ENCODE data around the gene TMEM219.

The TMEM219 gene

GRCh38 chr16:29983420-29984136, 21.7 kb downstream of the TMEM219 start:
- no peak for FAIRE-seq

GRCh38 chr16:29984137-29984763, 22.4 kb downstream of the TMEM219 start:
- no peak for FAIRE-seq

DNA sequence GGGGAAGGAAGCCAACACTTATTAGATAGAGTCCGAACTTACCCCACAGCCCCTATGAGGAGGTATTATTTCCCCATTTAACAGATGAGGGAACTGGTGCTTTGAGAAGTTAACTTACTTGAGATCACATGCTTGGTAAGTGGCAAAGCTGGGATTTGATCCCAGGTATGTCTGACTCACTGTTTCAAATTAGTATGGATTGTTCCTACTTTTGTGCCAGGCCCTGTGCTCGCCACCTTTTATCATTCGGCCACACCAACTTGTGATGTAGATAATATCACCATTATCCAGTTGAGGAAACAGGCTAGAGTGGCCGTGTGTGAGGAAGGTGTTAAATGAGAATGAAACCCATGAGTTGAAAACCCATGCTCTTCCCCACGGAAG, 22.9 kb downstream of the TMEM219 start:
- FAIRE-seq, result no peak

DNA sequence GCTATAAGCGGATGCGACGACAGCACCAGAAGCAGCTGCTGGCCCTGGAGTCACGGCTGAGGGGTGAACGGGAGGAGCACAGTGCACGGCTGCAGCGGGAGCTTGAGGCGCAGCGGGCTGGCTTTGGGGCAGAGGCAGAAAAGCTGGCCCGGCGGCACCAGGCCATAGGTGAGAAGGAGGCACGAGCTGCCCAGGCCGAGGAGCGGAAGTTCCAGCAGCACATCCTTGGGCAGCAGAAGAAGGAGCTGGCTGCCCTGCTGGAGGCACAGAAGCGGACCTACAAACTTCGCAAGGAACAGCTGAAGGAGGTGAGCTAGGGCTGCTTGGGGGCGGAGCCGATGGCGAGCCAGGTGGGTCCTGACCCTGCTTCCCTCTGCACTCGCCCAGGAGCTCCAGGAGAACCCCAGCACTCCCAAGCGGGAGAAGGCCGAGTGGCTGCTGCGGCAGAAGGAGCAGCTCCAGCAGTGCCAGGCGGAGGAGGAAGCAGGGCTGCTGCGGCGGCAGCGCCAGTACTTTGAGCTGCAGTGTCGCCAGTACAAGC, 23.5 kb downstream of the TMEM219 start:
- no peak for FAIRE-seq

DNA sequence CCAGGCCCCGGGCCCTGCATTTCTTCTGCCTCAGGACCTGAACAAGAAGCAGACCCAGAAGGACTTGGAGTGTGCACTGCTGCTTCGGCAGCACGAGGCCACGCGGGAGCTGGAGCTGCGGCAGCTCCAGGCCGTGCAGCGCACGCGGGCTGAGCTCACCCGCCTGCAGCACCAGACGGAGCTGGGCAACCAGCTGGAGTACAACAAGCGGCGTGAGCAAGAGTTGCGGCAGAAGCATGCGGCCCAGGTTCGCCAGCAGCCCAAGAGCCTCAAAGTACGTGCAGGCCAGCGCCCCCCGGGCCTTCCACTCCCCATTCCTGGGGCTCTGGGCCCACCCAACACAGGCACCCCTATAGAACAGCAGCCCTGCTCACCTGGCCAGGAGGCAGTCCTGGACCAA, 24.4 kb downstream of the TMEM219 start:
- FAIRE-seq, result no peak

- FAIRE-seq, result no peak
These were observed 25.1 kb downstream of the TMEM219 start for GRCh38 chr16:29986931-29987330.

GRCh38 chr16:29987371-29988085, 25.6 kb downstream of the TMEM219 start:
- no peak for FAIRE-seq

DNA sequence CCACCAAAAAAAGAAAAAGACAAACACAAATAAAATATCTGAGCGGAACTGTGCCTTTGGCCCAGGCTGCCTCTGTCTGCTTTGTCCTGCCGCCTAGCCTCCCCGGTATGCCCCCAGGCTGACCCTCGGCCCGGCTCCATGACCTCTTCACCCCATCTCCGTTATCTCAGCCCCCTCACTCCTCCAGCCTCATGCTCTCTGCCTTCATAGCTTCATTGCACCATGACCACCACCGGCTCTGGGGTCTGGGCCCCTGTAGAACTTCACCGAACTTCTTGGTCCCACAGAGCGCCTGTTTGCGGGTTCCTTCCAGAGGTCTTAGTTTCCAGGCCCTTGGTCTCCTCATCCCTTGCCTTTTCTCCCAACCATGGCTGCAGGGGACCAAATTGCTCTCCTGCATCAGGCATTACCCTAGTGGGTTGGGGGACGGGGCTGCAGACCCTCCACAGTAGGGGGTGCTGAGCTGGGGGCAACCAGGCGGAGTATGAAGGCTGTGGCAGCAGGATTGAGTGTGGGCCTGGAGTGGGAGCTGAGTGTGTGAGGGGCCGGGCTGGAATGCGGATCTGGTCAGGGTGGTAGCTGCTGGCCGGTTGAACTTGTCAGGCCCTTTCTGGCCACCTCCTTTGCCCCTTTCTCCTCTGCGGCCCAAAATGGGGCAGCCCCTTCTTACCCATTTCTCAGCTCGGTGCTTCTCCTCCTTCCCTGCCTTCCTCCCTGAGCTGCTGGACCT, 26.6 kb downstream of the TMEM219 start:
- FAIRE-seq, result no peak

DNA sequence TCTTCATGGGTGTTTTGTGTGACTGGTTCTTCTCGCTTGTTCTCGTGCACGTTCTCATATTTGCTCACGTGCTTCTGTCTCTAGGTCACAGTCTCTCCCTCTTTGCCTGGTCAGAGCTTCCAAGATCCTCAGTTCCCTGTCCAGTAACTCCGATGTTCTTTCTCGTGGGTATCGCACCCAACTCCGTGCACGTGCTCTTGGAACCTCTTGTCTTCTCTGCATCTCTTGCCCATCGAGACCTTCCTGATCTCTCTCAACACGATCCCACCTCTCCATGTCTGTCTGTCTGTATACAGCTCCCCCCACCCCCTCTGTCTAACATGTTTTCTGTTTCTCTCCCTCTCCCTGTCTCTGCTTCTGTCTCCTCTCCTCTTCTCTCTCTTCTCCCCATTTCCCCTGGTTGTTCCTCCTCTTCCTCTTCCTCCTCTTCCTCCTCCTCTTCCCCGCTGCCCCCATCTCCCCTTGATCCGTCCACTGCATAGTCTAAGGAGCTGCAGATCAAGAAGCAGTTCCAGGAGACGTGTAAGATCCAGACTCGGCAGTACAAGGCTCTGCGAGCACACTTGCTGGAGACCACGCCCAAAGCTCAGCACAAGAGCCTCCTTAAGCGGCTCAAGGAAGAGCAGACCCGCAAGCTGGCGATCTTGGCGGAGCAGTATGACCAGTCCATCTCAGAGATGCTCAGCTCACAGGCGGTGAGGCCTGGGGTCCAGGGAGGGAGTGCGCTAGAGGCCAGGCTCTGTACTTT, 27.4 kb downstream of the TMEM219 start:
- no peak for FAIRE-seq

DNA sequence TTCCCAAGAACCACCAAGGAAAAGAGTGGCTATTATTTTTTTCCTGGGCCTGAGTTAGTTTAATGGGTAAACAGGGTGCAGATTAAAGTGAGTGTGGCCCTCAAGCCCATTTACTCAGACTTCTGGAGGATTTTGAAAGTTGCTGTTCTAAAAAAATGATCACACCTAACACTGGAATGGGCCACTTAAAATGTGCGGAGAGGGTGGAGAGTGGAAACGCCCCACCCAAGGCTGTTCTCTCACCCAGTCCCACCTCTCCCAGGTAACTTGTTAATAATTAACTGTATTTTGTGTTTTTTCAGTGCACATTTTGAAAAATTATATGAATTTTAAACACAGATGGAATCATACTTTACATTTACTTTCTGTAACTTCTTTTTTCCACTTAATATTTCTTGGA, 28.2 kb downstream of the TMEM219 start:
- FAIRE-seq, result no peak

- no peak for FAIRE-seq
These were observed 29.1 kb downstream of the TMEM219 start for GRCh38 chr16:29990883-29991570.

- FAIRE-seq, result no peak
These were observed 29.7 kb downstream of the TMEM219 start for GRCh38 chr16:29991571-29991904.

GRCh38 chr16:29992344-29992967, 30.6 kb downstream of the TMEM219 start:
- peak; percentile 4 for FAIRE-seq

DNA sequence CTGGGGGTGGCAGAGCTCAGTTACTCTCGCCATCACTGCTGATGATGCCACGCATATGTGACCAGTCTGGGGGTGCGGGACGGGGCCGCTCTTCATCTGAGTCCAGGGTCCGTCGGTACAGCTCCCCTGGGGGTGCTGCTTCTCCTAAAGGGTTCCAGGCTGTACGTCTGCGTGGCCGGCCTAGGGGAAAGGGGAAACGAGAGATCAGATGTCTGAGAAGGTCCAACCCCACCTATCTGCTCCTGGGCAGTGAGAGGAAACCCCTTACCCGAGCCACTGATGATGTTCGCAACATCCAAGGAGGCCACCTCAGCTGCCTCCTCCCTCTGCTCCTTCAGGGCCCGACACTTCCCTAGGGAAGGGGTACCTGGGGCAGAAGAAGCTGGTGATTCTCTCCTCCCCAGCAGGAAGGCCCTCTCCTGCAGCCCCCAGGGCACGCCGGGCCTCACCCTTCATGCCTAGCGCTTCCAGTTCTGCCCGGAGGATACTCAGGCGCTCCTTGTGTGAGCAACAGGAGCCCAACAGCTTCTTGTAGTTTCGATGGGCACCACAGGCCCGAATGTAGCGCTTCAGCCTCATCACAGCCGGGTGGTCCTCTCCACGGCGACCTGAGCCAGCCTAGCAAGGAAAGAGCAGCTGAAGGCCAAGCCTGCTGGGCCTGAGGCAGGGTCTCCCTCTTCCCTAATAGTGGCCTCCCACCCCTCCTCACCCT, 31.5 kb downstream of the TMEM219 start:
- no peak for FAIRE-seq

- FAIRE-seq, result no peak
These were observed 32.2 kb downstream of the TMEM219 start for GRCh38 chr16:29993903-29994599.

- FAIRE-seq, result no peak
These were observed 32.9 kb downstream of the TMEM219 start for GRCh38 chr16:29994600-29995323.

DNA sequence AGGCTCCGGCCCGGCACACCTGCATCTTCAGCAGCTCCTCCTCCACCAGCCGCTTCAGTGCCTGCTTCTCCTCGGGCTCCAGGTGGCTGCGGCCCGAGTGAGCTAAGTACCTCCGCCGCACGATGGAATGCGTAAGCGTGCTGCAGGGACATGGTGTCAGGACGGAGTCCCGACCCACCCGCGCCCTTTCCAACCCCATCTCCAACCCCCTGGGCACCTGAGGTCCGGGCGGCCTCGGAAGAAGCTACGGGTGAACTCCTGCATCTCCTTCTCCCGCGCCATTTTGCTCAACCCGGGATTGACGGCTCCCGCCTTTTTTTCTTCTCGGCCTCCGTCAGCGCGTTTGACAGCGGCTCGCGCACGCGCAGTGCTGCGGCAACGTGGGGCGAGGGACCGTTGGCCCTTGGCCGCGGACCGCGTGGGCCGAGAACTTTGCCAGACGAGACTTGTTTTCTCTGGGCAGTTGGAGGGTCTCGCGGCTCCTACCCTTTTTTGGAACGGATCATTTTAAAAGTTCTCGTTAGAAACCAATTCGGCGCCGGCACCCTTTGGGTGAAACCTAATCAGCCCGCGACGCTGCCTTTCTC, 33.5 kb downstream of the TMEM219 start, which contains the start of gene HIRIP3:
HIRIP3 (minus strand) TSS at position 294 of the 587 bp plus-strand sequence; CDS start at position 282, 12 bp downstream.
- no peak for FAIRE-seq

DNA sequence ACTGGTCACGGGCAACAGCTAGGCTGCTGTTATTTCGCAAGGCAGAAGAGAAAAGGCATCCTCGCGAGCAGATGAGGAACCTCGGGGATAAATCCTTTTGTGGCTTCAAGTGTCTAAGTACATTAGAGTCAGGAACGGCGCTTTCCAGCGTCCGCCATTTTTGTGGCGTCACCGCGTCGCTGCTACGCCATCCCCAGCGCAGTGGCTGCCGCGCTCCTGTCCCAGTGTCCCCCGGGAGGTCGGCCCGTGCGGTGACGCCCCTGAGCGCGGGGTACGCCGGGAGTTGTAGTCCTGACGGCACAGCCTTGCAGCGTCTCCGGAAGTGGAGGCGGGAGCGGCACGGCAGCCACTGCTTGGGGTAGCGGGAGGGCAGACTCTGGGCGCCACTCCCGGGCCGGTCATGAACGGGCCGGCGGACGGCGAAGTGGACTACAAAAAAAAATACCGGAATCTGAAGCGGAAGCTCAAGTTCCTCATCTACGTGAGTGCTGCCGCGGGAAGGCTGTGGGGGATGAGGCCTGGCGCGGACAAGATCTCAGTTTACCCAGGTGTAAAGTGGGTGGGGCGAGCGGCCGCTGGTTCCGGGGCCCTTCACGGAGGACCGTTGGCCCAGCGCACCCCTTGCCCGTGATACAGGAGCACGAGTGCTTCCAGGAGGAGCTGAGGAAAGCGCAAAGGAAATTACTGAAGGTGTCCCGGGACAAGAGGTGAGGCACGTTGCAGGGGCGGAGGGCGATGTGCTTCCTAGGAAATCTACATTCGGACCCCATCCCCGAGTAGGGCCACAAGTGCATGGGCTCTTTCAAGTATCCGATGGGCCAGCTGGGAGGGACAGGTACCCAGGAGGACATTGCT, 34.3 kb downstream of the TMEM219 start, which contains the start of gene INO80E:
INO80E (plus strand) TSS at position 331 of the 855 bp plus-strand sequence; CDS start at position 401, 70 bp downstream.
- FAIRE-seq, result peak; percentile 72

All from endometrium (tissue), 2 donors.